HG02610 (cell line): Measurements from ENCODE around the gene GTF3C1.

Source experiments
- ATAC-seq: cut with Tn5 transposase; IDR thresholded peaks from one replicate; pipeline ENCODE4 v1.9.1; 2021; ENCODE audit warnings: mild to moderate bottlenecking, moderate library complexity; ENCODE audit not compliant: unreplicated experiment

Gene GTF3C1

GRCh38 chr16:27430512-27430911 lies 119.2 kb downstream of the GTF3C1 start:
- ATAC-seq = no peak

DNA sequence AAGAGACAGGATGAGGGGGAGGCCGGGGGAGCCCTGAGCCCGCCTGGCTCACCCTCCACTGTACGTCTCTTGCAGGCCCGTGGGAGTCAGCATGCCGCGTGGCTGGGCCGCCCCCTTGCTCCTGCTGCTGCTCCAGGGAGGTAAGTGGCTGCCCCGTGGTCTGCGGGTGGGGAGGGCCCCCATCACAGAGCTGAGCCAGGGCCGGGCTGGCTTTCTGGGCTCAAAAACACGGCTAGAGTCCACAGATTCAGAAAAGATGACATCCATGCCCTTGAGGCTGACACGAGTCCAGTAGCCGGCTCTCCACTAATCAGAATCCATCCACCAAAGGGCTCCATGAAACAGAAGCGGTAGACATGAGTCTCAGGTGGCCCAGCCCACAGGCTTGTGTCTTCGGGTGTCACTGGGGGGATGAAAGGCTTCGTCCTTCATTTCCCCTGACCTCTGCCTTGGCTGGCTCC lies 119.7 kb downstream of the GTF3C1 start:
- no peak for ATAC-seq

DNA sequence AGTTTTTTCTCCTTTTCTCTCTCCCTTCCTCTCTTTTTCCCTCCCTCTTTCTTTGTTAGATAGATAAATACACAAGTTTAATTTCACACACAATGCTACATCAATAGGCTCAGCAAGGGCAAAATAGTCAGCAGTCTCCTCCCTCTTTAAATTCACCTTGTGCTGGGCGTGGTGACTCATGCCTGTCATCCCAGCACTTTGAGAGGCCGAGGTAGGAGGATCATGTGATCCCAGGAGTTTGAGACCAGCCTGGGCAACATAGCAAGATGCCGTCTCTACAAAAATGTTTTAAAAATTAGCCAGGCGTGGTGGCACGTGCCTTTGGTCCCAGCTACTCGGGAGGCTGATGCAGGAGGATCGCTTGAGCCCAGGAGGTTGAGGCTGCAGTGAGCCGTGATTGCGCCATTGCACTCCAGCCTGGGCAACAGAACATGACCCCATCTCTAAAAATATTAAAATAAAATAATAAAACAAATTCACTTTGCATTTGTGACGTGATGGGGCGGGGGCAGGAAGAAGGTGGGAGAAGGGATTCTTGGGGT lies 120.3 kb downstream of the GTF3C1 start:
- ATAC-seq = no peak

- no peak for ATAC-seq
Observed at GRCh38 chr16:27428026-27428785, 121.5 kb downstream of the GTF3C1 start.

DNA sequence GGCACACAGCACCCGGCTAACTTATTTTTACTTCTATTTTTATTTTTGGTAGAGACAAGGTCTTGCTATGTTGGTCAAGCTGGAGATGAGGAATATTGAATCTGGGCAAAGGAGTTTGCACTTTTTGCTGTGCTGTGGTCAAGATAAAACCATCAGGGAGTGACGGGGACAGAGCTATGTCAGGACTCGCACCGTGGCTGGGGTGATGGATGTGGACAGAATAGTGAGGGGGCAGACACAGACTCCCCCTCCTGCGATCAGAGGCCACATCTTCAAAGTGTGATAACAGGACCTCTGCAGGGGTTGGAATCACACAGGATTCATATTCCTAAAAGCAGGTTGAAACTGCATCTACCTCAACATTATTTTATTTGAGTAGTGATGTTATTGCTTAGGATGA lies 122.2 kb downstream of the GTF3C1 start:
- ATAC-seq = no peak

DNA sequence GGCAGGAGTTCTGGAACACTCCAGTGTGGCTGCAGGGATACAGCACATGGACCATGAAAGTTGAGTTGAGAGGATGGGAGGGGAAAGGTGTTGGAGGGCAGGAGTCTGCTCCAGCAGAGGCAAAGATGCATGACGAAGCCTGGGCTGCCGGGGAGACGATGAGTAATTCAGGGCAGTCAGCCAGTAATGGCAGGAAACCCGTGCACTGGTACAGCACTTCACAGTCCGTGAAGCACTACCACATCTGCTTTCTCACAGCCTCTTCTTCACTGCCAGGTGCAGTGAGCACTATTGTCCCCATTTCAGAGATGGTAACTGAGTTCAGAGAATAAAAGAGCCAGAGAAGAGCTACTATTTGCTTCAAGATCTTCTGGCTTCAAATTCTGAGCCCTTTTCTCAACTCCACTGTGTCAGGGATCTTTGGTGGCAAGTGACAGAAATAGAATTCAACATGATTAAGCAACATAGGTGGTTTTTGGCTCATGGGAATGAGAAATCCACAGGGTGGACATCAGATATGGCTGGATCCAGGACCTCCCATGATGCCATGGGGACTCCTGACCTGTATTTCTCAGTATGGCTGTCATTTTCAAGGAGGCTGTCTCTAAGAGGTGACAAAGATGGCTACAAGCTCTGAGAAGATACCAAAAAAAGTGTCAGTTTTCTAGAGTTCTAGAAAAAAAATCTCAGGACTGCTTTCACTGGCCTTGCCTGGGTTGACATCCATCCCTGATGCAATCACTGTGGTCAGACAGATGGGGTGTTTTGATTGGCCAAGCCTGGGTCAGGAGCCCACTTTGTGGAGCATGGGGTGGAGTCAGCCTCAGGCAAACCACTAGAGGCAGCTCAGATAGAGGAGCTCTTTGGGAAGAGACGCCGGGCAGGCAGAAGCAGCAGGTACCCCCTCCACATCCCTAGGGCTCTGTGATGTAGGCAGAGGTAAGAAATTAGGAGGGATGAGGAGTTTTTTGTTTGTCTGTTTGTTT lies 123.0 kb downstream of the GTF3C1 start:
- ATAC-seq = peak; percentile 74

GRCh38 chr16:27425961-27426360 lies 123.8 kb downstream of the GTF3C1 start:
- ATAC-seq = no peak

- no peak for ATAC-seq
Observed at GRCh38 chr16:27424772-27425498, 124.8 kb downstream of the GTF3C1 start.

- no peak for ATAC-seq
Observed at GRCh38 chr16:27421961-27422740, 127.6 kb downstream of the GTF3C1 start.

DNA sequence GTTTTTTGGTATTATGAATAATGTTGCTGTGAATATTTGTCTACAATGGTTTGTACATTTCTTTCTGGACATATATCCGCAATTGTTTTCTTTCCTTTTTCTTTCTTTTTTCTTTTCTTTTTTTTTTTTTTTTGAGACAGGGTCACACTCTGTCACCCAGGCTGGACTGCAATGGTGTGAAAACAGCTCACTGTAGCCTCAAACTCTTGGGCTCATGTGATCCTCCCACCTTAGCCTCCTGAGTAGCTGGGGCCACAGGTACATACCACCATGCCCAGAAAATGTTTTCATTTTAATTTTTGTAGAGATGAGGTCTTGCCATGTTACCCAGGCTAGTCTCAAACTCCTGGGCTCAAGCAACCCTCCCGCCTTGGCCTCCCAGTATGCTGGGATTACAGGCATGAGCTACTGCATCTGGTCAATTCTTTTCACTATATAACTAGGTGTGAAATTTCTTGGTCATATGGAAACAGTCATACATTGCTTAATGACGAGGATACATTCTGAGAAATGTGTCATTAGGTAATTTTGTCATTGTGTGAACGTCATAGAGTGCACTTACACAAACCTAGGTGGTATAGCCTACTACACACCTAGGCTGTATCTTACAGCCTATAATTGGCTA lies 132.6 kb downstream of the GTF3C1 start:
- ATAC-seq = no peak

DNA sequence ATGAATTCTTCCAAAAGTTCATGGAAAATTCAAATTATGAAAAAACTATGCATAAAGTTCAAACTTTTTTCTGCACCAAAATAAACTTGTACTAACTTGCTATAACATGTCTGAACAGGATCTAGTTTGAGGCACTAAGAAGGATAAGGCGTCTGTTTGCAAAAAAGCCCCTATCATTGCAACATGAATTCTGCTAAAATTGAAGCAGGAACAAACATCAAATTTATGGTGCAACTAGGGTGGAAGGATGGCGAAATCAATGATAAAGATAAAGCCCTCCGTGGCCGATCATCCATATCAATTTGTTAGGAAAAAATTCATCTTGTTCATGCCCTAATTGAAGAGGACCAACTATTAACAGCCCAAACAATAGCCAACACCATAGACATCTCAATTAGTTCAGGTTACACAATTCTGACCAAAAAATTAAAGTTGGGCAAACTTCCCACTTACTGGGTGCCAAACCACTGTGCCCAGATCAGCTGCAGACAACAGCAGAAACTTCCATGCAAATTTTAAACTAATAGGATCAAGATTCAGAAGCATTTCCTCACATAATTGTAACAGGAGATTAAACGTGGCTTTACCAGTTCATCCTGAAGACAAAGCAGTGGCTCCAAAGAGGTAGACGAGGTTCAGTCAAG lies 134.8 kb downstream of the GTF3C1 start:
- no peak for ATAC-seq

DNA sequence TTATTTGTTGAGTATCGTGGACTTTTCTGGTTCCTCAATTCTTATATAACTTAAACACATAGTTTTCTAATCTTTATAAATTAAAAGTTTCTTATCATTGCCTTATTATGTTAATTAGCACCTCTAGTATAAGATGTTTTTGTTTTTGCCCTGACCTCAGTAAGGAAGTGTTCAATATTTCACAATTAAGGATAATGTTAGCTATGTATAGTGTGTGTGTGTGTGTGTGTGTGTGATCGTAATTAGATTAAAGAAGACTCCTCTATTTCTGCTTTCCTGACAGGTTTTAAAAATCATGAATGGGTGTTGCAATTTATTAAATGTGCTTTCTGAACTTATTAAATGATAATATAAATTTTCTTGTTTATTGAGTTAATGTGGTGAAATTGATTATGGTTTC lies 135.8 kb downstream of the GTF3C1 start:
- no peak for ATAC-seq

GRCh38 chr16:27410761-27411160 lies 139.0 kb downstream of the GTF3C1 start:
- ATAC-seq = no peak
